CD4-positive, alpha-beta memory T cell (primary cell): ENCODE data around the gene KRTAP12-3. TPM values are rescaled to one million over a fixed set of nuclear protein-coding genes. Genes with fewer than 3 reads are reported as not detected.
A peak's percentile ranks its signal among the peaks of the same experiment; 100 is the strongest.

Experiments used
- CTCF ChIA-PET: fragments of 350-600 bp; sonication (Branson Sonifier 250); formaldehyde crosslinking; loops from one replicate; lab custom pipeline; 2021; ENCODE audit warnings: inconsistent platforms; ENCODE audit not compliant: partially characterized antibody; lab: Charles Lee
- POLR2A ChIA-PET: fragments of 350-600 bp; sonication (Branson Sonifier 250); formaldehyde crosslinking; loops from one replicate; lab custom pipeline; 2021; ENCODE audit not compliant: partially characterized antibody; lab: Charles Lee
- DNase-seq, 5 donors: peaks; one replicate each; pipeline versions ENCODE4 v3.0.0 to v3.0.0-alpha.2; 2020 to 2022; ENCODE audit warnings: mixed read lengths in 1 of 5
- H3K27ac ChIP-seq: one replicate; pipeline ENCODE4 v1.7.0; 2013; ENCODE audit warnings: low read depth, low read length
- H3K27me3 ChIP-seq: 2 replicates; pipeline ENCODE4 v1.7.0; 2013; ENCODE audit warnings: mild to moderate bottlenecking, low read length, moderate library complexity; ENCODE audit not compliant: insufficient read depth
- H3K36me3 ChIP-seq: 2 replicates; pipeline ENCODE4 v1.7.0; 2013; ENCODE audit warnings: mild to moderate bottlenecking, low read length, moderate library complexity; ENCODE audit not compliant: insufficient read depth
- H3K4me1 ChIP-seq: 2 replicates; pipeline ENCODE4 v1.7.0; 2013; ENCODE audit warnings: mild to moderate bottlenecking, low read length, moderate library complexity; ENCODE audit not compliant: insufficient read depth
- H3K4me3 ChIP-seq, 2 donors: one replicate each; pipeline ENCODE4 v1.7.0; 2013; ENCODE audit warnings: low read length in 2 of 2, mild to moderate bottlenecking in 1 of 2
- H3K9me3 ChIP-seq, 2 donors: one replicate each; pipeline ENCODE4 v1.7.0; 2013; ENCODE audit warnings: low read length in 2 of 2, control low read depth in 1 of 2; ENCODE audit not compliant: control insufficient read depth in 1 of 2
- H3K27ac Mint-ChIP-seq, 7 donors: one replicate each; pipeline ENCODE4 v1.8.0; 2020 to 2021; ENCODE audit warnings: mixed read lengths in 7 of 7, mild to moderate bottlenecking in 6 of 7, inconsistent platforms in 3 of 7, moderate library complexity in 3 of 7
- H3K27me3 Mint-ChIP-seq, 2 donors: one replicate each; pipeline ENCODE4 v1.8.0; 2020 to 2021; ENCODE audit warnings: mixed read lengths in 2 of 2
- H3K36me3 Mint-ChIP-seq, 2 donors: one replicate each; pipeline ENCODE4 v1.8.0; 2020 to 2021; ENCODE audit warnings: mixed read lengths in 2 of 2, inconsistent platforms in 1 of 2, mild to moderate bottlenecking in 1 of 2
- H3K4me1 Mint-ChIP-seq, 4 donors: one replicate each; pipeline ENCODE4 v1.8.0; 2020 to 2021; ENCODE audit warnings: mixed read lengths in 4 of 4, mild to moderate bottlenecking in 1 of 4
- H3K4me3 Mint-ChIP-seq, 8 donors: one replicate each; pipeline ENCODE4 v1.8.0; 2020 to 2021; ENCODE audit warnings: mixed read lengths in 8 of 8, mild to moderate bottlenecking in 7 of 8, moderate library complexity in 6 of 8, inconsistent platforms in 3 of 8
- H3K9me3 Mint-ChIP-seq, 8 donors: one replicate each; pipeline ENCODE4 v1.8.0; 2020 to 2021; ENCODE audit warnings: mixed read lengths in 8 of 8, mild to moderate bottlenecking in 5 of 8, inconsistent platforms in 3 of 8, moderate library complexity in 1 of 8
- intact Hi-C: fragments of 100-400 bp; cut with micrococcal nuclease; formaldehyde crosslinking; loops from one replicate; pipeline ENCODE4 v1.15.1; 2023
- polyA plus RNA-seq, 2 donors: library from polyadenylated mRNA; unstranded; fragments of 300-500 nt; fragmentation: Illumina TruSeq; gene quantifications; one replicate each; pipeline ENCODE4 v1.2.3, GENCODE V29; 2021
- total RNA-seq, 2 experiments: library from RNA; stranded (reverse); gene quantifications; one replicate each; pipeline ENCODE4 v1.2.3, GENCODE V29; 2021

KRTAP12-3 gene
- total and polyA plus RNA-seq, 4 experiments from 2014 or later = 1.2 TPM; not detected in 3

DNA sequence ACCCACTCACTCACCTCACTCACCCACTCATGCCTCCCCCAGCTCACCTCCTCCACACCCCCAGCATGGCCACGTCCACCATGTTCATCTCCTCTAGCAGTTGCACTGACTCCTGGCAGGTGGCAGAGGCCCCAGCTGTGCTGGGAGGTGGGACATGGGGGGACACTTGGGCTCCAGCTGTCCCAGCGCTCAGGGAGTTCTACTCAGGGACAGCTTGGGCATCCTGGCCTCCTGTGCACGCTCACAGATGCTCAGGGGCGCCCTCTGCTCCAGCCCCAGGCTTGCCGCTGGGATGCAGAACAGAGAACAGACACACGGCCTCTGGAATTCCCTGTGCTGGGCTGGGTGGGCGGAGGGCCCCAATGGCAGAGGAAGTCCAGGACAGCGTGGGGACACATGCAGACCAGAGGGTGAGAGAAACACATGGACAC, 40.6 kb upstream of the KRTAP12-3 start:
- Mint-ChIP-seq H3K4me3 (no peak overlapping the region), H3K4me1 (peaks cover 30 to 60% (median 47%) of the 10 kb centered on the region in 4 donors), H3K36me3 (peaks cover 17 to 21% of the 10 kb centered on the region in 2 donors), H3K27ac (peak overlapping the region in 4 of 7 donors; percentile 12 to 96 (median 67)), H3K9me3 (peaks cover 2 to 28% (median 20%) of the 10 kb centered on the region in 8 donors), H3K27me3 (no peaks in the 10 kb centered on the region)
- Histone ChIP-seq H3K27me3 (no peaks in the 10 kb centered on the region), H3K36me3 (no peaks in the 10 kb centered on the region), H3K9me3 (no peaks in the 10 kb centered on the region), H3K27ac (no peak overlapping the region), H3K4me3 (no peak overlapping the region), H3K4me1 (peaks cover 43% of the 10 kb centered on the region)
- intact Hi-C loops = loop anchor here (10.0 kb wide), 1 partner anchor 72 kb away; the partner anchor contains the start of gene KRTAP10-1
- ChIA-PET POLR2A (interaction anchor here (2.5 to 3.1 kb wide), 2 partner anchors 38 to 41 kb away, joined by 12 to 29 read pairs; partner anchors contain the start of genes KRTAP12-3 and KRTAP12-4), CTCF (interaction anchor here (0.6 to 2.8 kb wide), 3 partner anchors 36 to 107 kb away, joined by 4 to 10 read pairs (median 6); no protein-coding TSS in a partner anchor)
- no peak for DNase-seq

DNA sequence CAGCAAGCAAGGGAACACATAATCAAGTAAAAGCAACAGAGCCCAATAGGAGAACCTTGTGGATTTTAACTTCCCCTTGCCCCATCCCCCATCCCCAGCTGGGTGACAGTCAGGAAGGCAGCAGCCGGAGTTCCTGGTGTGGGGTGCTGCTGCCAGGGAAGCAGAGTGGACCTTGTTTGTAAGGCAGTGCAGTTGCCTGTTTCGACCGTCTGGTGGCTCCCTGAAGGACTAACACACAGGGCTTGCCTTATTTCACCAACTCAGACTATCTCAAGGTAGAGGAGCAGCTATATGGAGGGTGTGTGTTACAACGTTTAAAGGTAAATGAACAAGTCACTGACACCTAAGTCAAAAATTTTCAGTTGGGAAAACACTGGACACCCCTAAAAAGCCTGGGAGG, 39.2 kb upstream of the KRTAP12-3 start:
- Histone ChIP-seq H3K4me3 (peak overlapping the region in 1 of 2 donors; percentile 12), H3K4me1 (peaks cover 43% of the 10 kb centered on the region), H3K36me3 (no peaks in the 10 kb centered on the region), H3K9me3 (no peaks in the 10 kb centered on the region), H3K27ac (peak overlapping the region; percentile 40), H3K27me3 (no peaks in the 10 kb centered on the region)
- Mint-ChIP-seq H3K9me3 (peaks cover 2 to 37% (median 30%) of the 10 kb centered on the region in 8 donors), H3K36me3 (peaks cover 22 to 31% of the 10 kb centered on the region in 2 donors), H3K27me3 (no peaks in the 10 kb centered on the region), H3K27ac (peak overlapping the region; percentile 83 to 96 (median 93)), H3K4me1 (peaks cover 31 to 60% (median 48%) of the 10 kb centered on the region in 4 donors), H3K4me3 (peak overlapping the region; percentile 39 to 81 (median 68))
- intact Hi-C loops = loop anchor here (10.0 kb wide), 1 partner anchor 74 kb away; the partner anchor contains the start of gene KRTAP10-1
- CTCF ChIA-PET = interaction anchor here (0.9 to 2.8 kb wide), 10 partner anchors 11 to 124 kb away, joined by 3 to 19 read pairs (median 7); partner anchors contain the start of genes KRTAP12-3 and KRTAP12-4
- POLR2A ChIA-PET = interaction anchor here (1.0 to 5.4 kb wide), 13 partner anchors 12 to 124 kb away, joined by 3 to 89 read pairs (median 5); partner anchors contain the start of genes KRTAP10-12, KRTAP12-2, KRTAP12-3 and KRTAP12-4
- DNase-seq = no peak

- intact Hi-C loops = loop anchor here (1.0 to 10.0 kb wide), 2 partner anchors 38 to 74 kb away; partner anchors contain the start of genes KRTAP10-1 and KRTAP12-3
- Histone ChIP-seq H3K27me3 (no peaks in the 10 kb centered on the region), H3K9me3 (no peaks in the 10 kb centered on the region), H3K4me1 (peaks cover 43% of the 10 kb centered on the region), H3K27ac (peak overlapping the region; percentile 40), H3K36me3 (no peaks in the 10 kb centered on the region), H3K4me3 (peak overlapping the region in 1 of 2 donors; percentile 12)
- peaks cover 2 to 41% (median 34%) of the 10 kb centered on the region in 8 donors for H3K9me3 Mint-ChIP-seq
- H3K4me1 Mint-ChIP-seq = peaks cover 31 to 60% (median 50%) of the 10 kb centered on the region in 4 donors
- peak overlapping the region; percentile 39 to 81 (median 68) for H3K4me3 Mint-ChIP-seq
- H3K36me3 Mint-ChIP-seq = peaks cover 24 to 35% of the 10 kb centered on the region in 2 donors
- peak overlapping the region; percentile 83 to 96 (median 93) for H3K27ac Mint-ChIP-seq
- CTCF ChIA-PET = interaction anchor here (0.9 to 2.8 kb wide), 11 partner anchors 11 to 124 kb away, joined by 3 to 19 read pairs (median 6); partner anchors contain the start of genes KRTAP12-3 and KRTAP12-4
- POLR2A ChIA-PET = interaction anchor here (0.7 to 5.4 kb wide), 15 partner anchors 12 to 255 kb away, joined by 3 to 89 read pairs (median 5); partner anchors contain the start of genes KRTAP10-12, KRTAP12-2, KRTAP12-3 and KRTAP12-4
- H3K27me3 Mint-ChIP-seq = no peaks in the 10 kb centered on the region
- peak; percentile 72 to 80 (median 78) for DNase-seq
Observed at GRCh38 chr21:44618909-44619308, 38.8 kb upstream of the KRTAP12-3 start.

- CTCF ChIA-PET = interaction anchor here (0.7 to 2.8 kb wide), 5 partner anchors 12 to 123 kb away, joined by 3 to 19 read pairs (median 8); partner anchors contain the start of gene KRTAP12-4
- H3K36me3 Mint-ChIP-seq = peaks cover 26 to 43% of the 10 kb centered on the region in 2 donors
- H3K27me3 Mint-ChIP-seq = no peaks in the 10 kb centered on the region
- no peaks in the 10 kb centered on the region for H3K27me3 ChIP-seq
- H3K4me3 ChIP-seq = no peak overlapping the region
- peaks cover 43% of the 10 kb centered on the region for H3K4me1 ChIP-seq
- H3K27ac Mint-ChIP-seq = peak overlapping the region; percentile 50 to 96 (median 93)
- H3K9me3 ChIP-seq = no peaks in the 10 kb centered on the region
- H3K9me3 Mint-ChIP-seq = peaks cover 2 to 48% (median 42%) of the 10 kb centered on the region in 8 donors
- no peaks in the 10 kb centered on the region for H3K36me3 ChIP-seq
- peak overlapping the region in 4 of 8 donors; percentile 22 to 81 (median 56) for H3K4me3 Mint-ChIP-seq
- intact Hi-C loops = loop anchor here (1.0 to 10.0 kb wide), 2 partner anchors 37 to 75 kb away; partner anchors contain the start of genes KRTAP10-1 and KRTAP12-3
- no peak overlapping the region for H3K27ac ChIP-seq
- peaks cover 31 to 61% (median 47%) of the 10 kb centered on the region in 4 donors for H3K4me1 Mint-ChIP-seq
- DNase-seq = no peak
- POLR2A ChIA-PET = interaction anchor here (1.1 to 5.4 kb wide), 7 partner anchors 11 to 109 kb away, joined by 3 to 89 read pairs (median 16); partner anchors contain the start of genes KRTAP12-2, KRTAP12-3 and KRTAP12-4
Observed at GRCh38 chr21:44619886-44620285, 37.8 kb upstream of the KRTAP12-3 start.

GRCh38 chr21:44623575-44623974, 34.2 kb upstream of the KRTAP12-3 start:
- peaks cover 23 to 37% (median 29%) of the 10 kb centered on the region in 4 donors for H3K4me1 Mint-ChIP-seq
- Histone ChIP-seq H3K4me1 (peaks cover 20% of the 10 kb centered on the region), H3K36me3 (no peaks in the 10 kb centered on the region), H3K4me3 (no peak overlapping the region), H3K27ac (no peak overlapping the region), H3K27me3 (no peaks in the 10 kb centered on the region), H3K9me3 (no peaks in the 10 kb centered on the region)
- no peaks in the 10 kb centered on the region for H3K27me3 Mint-ChIP-seq
- H3K4me3 Mint-ChIP-seq = no peak overlapping the region
- H3K27ac Mint-ChIP-seq = peak overlapping the region in 1 of 7 donors; percentile 68
- intact Hi-C loops = no loop called here
- peaks cover 26 to 46% of the 10 kb centered on the region in 2 donors for H3K36me3 Mint-ChIP-seq
- ChIA-PET CTCF (no interaction called here), POLR2A (interaction anchor here (1.3 to 5.4 kb wide), 2 partner anchors 34 to 35 kb away, joined by 3 to 89 read pairs; partner anchors contain the start of gene KRTAP12-3)
- no peak for DNase-seq
- peaks cover 2 to 49% (median 42%) of the 10 kb centered on the region in 8 donors for H3K9me3 Mint-ChIP-seq

DNA sequence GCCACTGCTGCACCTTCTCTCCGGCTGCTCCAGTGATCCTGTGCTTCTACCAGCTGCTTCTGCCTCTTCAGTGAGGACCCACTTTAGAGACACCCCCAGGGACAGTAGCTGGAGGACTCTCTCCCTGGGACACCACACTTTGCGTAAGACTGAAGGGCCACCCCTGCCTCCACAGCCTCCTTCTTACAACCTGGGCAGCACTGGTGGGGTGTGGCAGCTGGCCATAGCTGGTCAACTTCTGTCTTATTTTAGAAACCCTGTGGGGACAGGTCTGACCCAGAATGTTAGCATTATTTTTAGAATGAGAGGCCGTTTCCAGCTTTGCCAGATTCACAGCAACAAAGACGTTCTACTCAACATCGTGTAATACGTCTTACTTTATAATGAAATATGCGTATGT, 32.0 kb upstream of the KRTAP12-3 start:
- POLR2A ChIA-PET = interaction anchor here (1.2 to 1.7 kb wide), 2 partner anchors 28 to 32 kb away, joined by 4 read pairs; partner anchors contain the start of gene KRTAP12-3
- Mint-ChIP-seq H3K4me1 (peaks cover 12 to 33% (median 24%) of the 10 kb centered on the region in 4 donors), H3K9me3 (peaks cover 2 to 40% (median 36%) of the 10 kb centered on the region in 8 donors), H3K36me3 (peaks cover 17 to 37% of the 10 kb centered on the region in 2 donors), H3K4me3 (no peak overlapping the region), H3K27ac (no peak overlapping the region), H3K27me3 (no peaks in the 10 kb centered on the region)
- Histone ChIP-seq H3K9me3 (peaks cover 0 to 4% of the 10 kb centered on the region in 2 donors), H3K27ac (no peak overlapping the region), H3K4me1 (peaks cover 25% of the 10 kb centered on the region), H3K4me3 (no peak overlapping the region), H3K27me3 (no peaks in the 10 kb centered on the region), H3K36me3 (no peaks in the 10 kb centered on the region)
- intact Hi-C loops = no loop called here
- DNase-seq = no peak
- CTCF ChIA-PET = interaction anchor here (1.3 kb wide), 2 partner anchors 32 to 117 kb away, joined by 3 to 5 read pairs; partner anchors contain the start of gene KRTAP12-3
